Pons (tissue), 1 donor: Measurements from ENCODE around the gene AP4B1.
"Not testable (repeated sequence)": the region's sequence is repeated elsewhere in the genome, so short reads cannot be mapped to it uniquely, and the experiment has no call there.

Experiments
- DNase-seq: peaks from one replicate; pipeline ENCODE4 v3.0.0-alpha.2; 2016; ENCODE audit warnings: low spot score

The AP4B1 gene

GRCh38 chr1:113904674-113905434, at the start of gene AP4B1, which contains the start of gene DCLRE1B:
TSS of gene AP4B1 (minus strand) at chr1:113904799. CDS start at chr1:113904717, 82 bp downstream.
TSS of gene DCLRE1B (plus strand) at chr1:113905326. CDS start at chr1:113905587, 261 bp downstream.
- DNase-seq: peak; percentile 99

- DNase-seq: no peak
Measured at GRCh38 chr1:113951719-113952118, 47.1 kb upstream of the AP4B1 start.

- DNase-seq: no peak
Measured at GRCh38 chr1:113950908-113951307, 46.3 kb upstream of the AP4B1 start.

GRCh38 chr1:113949007-113949406, 44.4 kb upstream of the AP4B1 start:
- no peak for DNase-seq

GRCh38 chr1:113948151-113948550, 43.6 kb upstream of the AP4B1 start:
- not testable (repeated sequence) for DNase-seq

- DNase-seq: no peak
Measured at GRCh38 chr1:113947388-113948107, 42.9 kb upstream of the AP4B1 start.

- DNase-seq: no peak
Measured at GRCh38 chr1:113946678-113947387, 42.2 kb upstream of the AP4B1 start.

- no peak for DNase-seq
Measured at GRCh38 chr1:113946112-113946511, 41.5 kb upstream of the AP4B1 start.

- no peak for DNase-seq
Measured at GRCh38 chr1:113945329-113945728, 40.7 kb upstream of the AP4B1 start.

- no peak for DNase-seq
Measured at GRCh38 chr1:113943028-113943811, 38.6 kb upstream of the AP4B1 start.

- no peak for DNase-seq
Measured at GRCh38 chr1:113942527-113942926, 37.9 kb upstream of the AP4B1 start.

- no peak for DNase-seq
Measured at GRCh38 chr1:113941245-113941559, 36.6 kb upstream of the AP4B1 start.

GRCh38 chr1:113940365-113941244, 36.0 kb upstream of the AP4B1 start:
- no peak for DNase-seq

- DNase-seq: no peak
Measured at GRCh38 chr1:113938192-113938591, 33.6 kb upstream of the AP4B1 start.

- no peak for DNase-seq
Measured at GRCh38 chr1:113937146-113937545, 32.5 kb upstream of the AP4B1 start.

- no peak for DNase-seq
Measured at GRCh38 chr1:113935970-113936369, 31.4 kb upstream of the AP4B1 start.

GRCh38 chr1:113935176-113935575, 30.6 kb upstream of the AP4B1 start:
- DNase-seq: no peak

- no peak for DNase-seq
Measured at GRCh38 chr1:113934511-113935055, 30.0 kb upstream of the AP4B1 start.

GRCh38 chr1:113934006-113934405, 29.4 kb upstream of the AP4B1 start:
- no peak for DNase-seq

GRCh38 chr1:113931451-113931851, 26.9 kb upstream of the AP4B1 start:
- no peak for DNase-seq
